Activated T-cell treated with anti-CD3 and anti-CD28 coated beads, Interleukin-2, amount 50 U/mL, for 24 hours (primary cell): ENCODE measurements around the gene ESR1.
"Not testable (repeated sequence)": the region's sequence is repeated elsewhere in the genome, so short reads cannot be mapped to it uniquely, and the experiment has no call there.

Experiments
- DNase-seq: peaks from one replicate; pipeline ENCODE4 v3.0.0-alpha.2; 2020
- H3K27ac Mint-ChIP-seq: 2 replicates; pipeline ENCODE4 v1.8.0; 2020; ENCODE audit warnings: mild to moderate bottlenecking, mixed read lengths
- H3K27me3 Mint-ChIP-seq: 2 replicates; pipeline ENCODE4 v1.8.0; 2020; ENCODE audit warnings: mixed read lengths
- H3K36me3 Mint-ChIP-seq: 2 replicates; pipeline ENCODE4 v1.8.0; 2020; ENCODE audit warnings: low read depth, mixed read lengths
- H3K4me1 Mint-ChIP-seq: 2 replicates; pipeline ENCODE4 v1.8.0; 2020; ENCODE audit warnings: low read depth, mixed read lengths
- H3K4me3 Mint-ChIP-seq: 2 replicates; pipeline ENCODE4 v1.8.0; 2020; ENCODE audit warnings: mild to moderate bottlenecking, moderate library complexity, mixed read lengths
- H3K9me3 Mint-ChIP-seq: 2 replicates; pipeline ENCODE4 v1.8.0; 2020; ENCODE audit warnings: mixed read lengths

The ESR1 gene

DNA sequence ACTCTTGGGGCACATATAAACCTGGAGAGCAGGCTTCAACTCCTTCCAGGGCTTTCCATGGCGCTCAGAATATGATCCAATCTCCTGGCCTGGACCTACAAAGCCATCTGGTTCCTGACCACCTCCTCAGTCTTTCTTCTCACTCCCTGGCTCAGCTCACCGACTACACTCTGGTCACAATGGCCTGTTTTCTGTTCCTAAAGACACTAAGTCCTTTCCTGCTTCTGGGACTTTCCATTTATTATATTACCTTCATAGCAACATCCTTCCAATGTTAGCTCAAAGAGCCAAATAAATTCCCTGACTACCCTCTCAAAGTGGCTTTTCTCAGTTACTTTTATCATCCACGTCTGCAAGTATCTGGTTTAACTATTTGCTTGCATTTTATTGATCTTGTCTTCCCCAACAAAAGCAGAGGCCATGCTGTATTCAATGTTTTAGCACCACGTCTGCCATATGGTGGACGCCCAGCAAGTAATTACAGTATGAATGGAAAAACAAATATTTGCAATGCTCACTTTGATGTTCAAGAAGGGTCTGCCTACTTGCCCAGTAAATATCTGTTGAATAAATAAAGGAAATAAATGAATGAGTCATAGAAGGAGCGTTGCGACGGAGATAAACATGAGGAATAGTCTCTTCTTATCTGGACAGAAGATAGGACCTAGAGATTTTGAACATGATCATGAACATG, 328.4 kb downstream of the ESR1 start:
- H3K9me3 Mint-ChIP-seq, result no peaks in the 10 kb centered on the region
- H3K27me3 Mint-ChIP-seq, result no peaks in the 10 kb centered on the region
- no peak overlapping the region for H3K27ac Mint-ChIP-seq
- peaks cover 90% of the 10 kb centered on the region for H3K36me3 Mint-ChIP-seq
- no peaks in the 10 kb centered on the region for H3K4me1 Mint-ChIP-seq
- no peak overlapping the region for H3K4me3 Mint-ChIP-seq
- no peak for DNase-seq

GRCh38 chr6:152136449-152136825, 329.0 kb downstream of the ESR1 start:
- peaks cover 89% of the 10 kb centered on the region for H3K36me3 Mint-ChIP-seq
- no peaks in the 10 kb centered on the region for H3K27me3 Mint-ChIP-seq
- H3K9me3 Mint-ChIP-seq, result no peaks in the 10 kb centered on the region
- no peaks in the 10 kb centered on the region for H3K4me1 Mint-ChIP-seq
- H3K27ac Mint-ChIP-seq, result no peak overlapping the region
- H3K4me3 Mint-ChIP-seq, result no peak overlapping the region
- DNase-seq, result no peak

DNA sequence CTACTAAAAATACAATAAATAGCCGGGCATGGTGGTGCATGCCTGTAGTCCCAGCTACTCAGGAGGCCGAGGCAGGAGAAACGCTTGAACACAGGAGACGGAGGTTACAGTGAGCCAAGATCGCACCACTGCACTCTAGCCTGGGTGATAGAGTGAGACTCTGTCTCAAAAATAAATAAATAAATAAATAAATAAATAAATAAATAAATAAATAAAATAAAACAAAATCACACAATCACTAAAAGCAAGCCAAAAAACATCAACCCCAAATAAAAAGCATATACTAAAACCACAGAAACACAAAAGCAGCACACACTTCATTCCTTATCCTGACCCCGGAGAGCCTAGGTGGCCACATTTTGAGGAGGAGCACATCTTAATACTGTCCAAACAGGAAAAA, 330.9 kb downstream of the ESR1 start:
- DNase-seq, H3K27me3 Mint-ChIP-seq, H3K4me3 Mint-ChIP-seq, H3K4me1 Mint-ChIP-seq, H3K9me3 Mint-ChIP-seq: not testable (repeated sequence)
- peak overlapping the region; percentile 27 for H3K27ac Mint-ChIP-seq
- H3K36me3 Mint-ChIP-seq, result peaks cover 82% of the 10 kb centered on the region

DNA sequence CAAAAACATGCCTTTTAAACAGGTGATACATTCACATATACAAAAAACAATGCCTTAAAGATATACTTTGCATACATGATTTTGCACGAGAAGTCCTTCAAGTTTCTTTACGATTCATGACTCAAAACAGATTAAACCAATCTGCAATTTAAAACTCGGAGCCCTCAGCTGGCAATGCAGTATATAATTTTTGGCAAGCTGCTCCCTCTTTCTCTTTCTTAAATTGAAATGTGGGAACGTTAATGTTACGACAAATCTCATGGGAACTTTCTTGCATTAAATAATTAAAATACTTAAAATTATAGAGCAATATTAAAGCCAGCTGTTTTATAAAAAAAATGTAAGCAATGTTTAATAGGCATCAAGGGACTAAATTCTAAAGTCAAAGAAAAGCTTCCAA, 334.6 kb downstream of the ESR1 start:
- Mint-ChIP-seq H3K9me3 (no peaks in the 10 kb centered on the region), H3K36me3 (peaks cover 72% of the 10 kb centered on the region), H3K27ac (no peak overlapping the region), H3K4me1 (peaks cover 2% of the 10 kb centered on the region), H3K4me3 (no peak overlapping the region), H3K27me3 (no peaks in the 10 kb centered on the region)
- no peak for DNase-seq

- no peaks in the 10 kb centered on the region for H3K9me3 Mint-ChIP-seq
- no peak for DNase-seq
- peaks cover 75% of the 10 kb centered on the region for H3K36me3 Mint-ChIP-seq
- no peak overlapping the region for H3K4me3 Mint-ChIP-seq
- H3K27me3 Mint-ChIP-seq, result no peaks in the 10 kb centered on the region
- H3K4me1 Mint-ChIP-seq, result peaks cover 2% of the 10 kb centered on the region
- H3K27ac Mint-ChIP-seq, result peak overlapping the region; percentile 55
Observed at GRCh38 chr6:152143359-152143758, 335.9 kb downstream of the ESR1 start.

GRCh38 chr6:152146385-152146784, 338.9 kb downstream of the ESR1 start:
- Mint-ChIP-seq H3K4me3 (no peak overlapping the region), H3K27ac (peak overlapping the region; percentile 63), H3K36me3 (peaks cover 77% of the 10 kb centered on the region), H3K9me3 (no peaks in the 10 kb centered on the region), H3K4me1 (peaks cover 2% of the 10 kb centered on the region), H3K27me3 (no peaks in the 10 kb centered on the region)
- no peak for DNase-seq

- Mint-ChIP-seq H3K27ac (peak overlapping the region; percentile 27), H3K36me3 (peaks cover 85% of the 10 kb centered on the region), H3K27me3 (no peaks in the 10 kb centered on the region), H3K9me3 (no peaks in the 10 kb centered on the region), H3K4me3 (no peak overlapping the region), H3K4me1 (peaks cover 2% of the 10 kb centered on the region)
- DNase-seq, result no peak
Observed at GRCh38 chr6:152147269-152147668, 339.8 kb downstream of the ESR1 start.

- H3K4me3 Mint-ChIP-seq, result no peak overlapping the region
- H3K36me3 Mint-ChIP-seq, result peaks cover 84% of the 10 kb centered on the region
- DNase-seq, result no peak
- H3K4me1 Mint-ChIP-seq, result peaks cover 2% of the 10 kb centered on the region
- H3K27me3 Mint-ChIP-seq, result no peaks in the 10 kb centered on the region
- H3K27ac Mint-ChIP-seq, result no peak overlapping the region
- no peaks in the 10 kb centered on the region for H3K9me3 Mint-ChIP-seq
Observed at GRCh38 chr6:152148412-152148811, 340.9 kb downstream of the ESR1 start.

DNA sequence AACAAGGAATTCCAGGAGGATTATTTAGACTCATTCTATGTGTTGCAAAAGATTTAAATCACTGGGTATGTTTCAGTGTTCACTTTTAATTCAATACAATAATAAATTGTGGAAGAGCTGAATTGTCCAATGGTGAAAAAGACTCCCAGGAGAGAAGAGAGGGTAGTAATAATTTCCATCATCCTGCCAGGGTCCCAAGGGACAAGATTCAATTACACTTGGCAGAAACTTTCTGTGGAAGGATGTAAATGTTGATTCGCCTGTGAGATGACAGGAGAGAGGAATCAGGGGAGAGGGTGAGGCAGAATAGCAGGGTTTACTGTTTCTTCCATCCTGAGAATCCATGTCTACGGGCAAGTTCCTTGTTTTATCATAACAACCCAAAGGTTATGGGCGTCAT, 342.7 kb downstream of the ESR1 start:
- H3K27me3 Mint-ChIP-seq, result no peaks in the 10 kb centered on the region
- peaks cover under 1% of the 10 kb centered on the region for H3K4me1 Mint-ChIP-seq
- no peak for DNase-seq
- H3K36me3 Mint-ChIP-seq, result peaks cover 84% of the 10 kb centered on the region
- no peak overlapping the region for H3K27ac Mint-ChIP-seq
- no peak overlapping the region for H3K4me3 Mint-ChIP-seq
- no peaks in the 10 kb centered on the region for H3K9me3 Mint-ChIP-seq

DNA sequence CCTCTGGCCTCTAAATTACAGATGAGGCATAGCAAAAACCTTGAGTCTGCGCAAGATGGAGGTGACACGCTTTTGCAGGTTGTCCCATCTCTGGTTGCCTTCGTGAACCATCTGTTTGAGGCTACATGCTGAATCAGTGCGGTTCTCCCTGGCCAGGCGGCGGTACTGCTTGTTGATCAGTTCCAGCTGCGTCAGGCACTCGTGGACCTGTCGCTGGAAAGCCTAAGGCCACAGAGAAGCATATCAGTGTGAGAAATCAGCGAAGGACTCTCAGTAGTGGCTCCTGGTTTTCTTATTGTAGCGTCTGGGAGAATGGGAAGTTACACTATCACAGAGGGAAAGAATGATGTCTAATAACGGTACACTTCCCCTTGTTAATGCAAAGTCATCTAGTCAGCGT, 344.4 kb downstream of the ESR1 start:
- no peak for DNase-seq
- Mint-ChIP-seq H3K4me1 (no peaks in the 10 kb centered on the region), H3K36me3 (peaks cover 82% of the 10 kb centered on the region), H3K27ac (no peak overlapping the region), H3K4me3 (no peak overlapping the region), H3K9me3 (no peaks in the 10 kb centered on the region), H3K27me3 (no peaks in the 10 kb centered on the region)

- no peak overlapping the region for H3K4me3 Mint-ChIP-seq
- H3K36me3 Mint-ChIP-seq, result peaks cover 72% of the 10 kb centered on the region
- no peaks in the 10 kb centered on the region for H3K27me3 Mint-ChIP-seq
- no peak overlapping the region for H3K27ac Mint-ChIP-seq
- no peak for DNase-seq
- peaks cover 4% of the 10 kb centered on the region for H3K4me1 Mint-ChIP-seq
- H3K9me3 Mint-ChIP-seq, result no peaks in the 10 kb centered on the region
Observed at GRCh38 chr6:152154559-152155356, 347.3 kb downstream of the ESR1 start.

GRCh38 chr6:152155792-152156191, 348.3 kb downstream of the ESR1 start:
- no peak overlapping the region for H3K4me3 Mint-ChIP-seq
- H3K36me3 Mint-ChIP-seq, result peaks cover 65% of the 10 kb centered on the region
- H3K9me3 Mint-ChIP-seq, result no peaks in the 10 kb centered on the region
- DNase-seq, result no peak
- no peaks in the 10 kb centered on the region for H3K27me3 Mint-ChIP-seq
- peaks cover 11% of the 10 kb centered on the region for H3K4me1 Mint-ChIP-seq
- peak overlapping the region; percentile 10 for H3K27ac Mint-ChIP-seq

GRCh38 chr6:152160346-152160745, 352.9 kb downstream of the ESR1 start:
- H3K9me3 Mint-ChIP-seq, result no peaks in the 10 kb centered on the region
- DNase-seq, result no peak
- peak overlapping the region; percentile 67 for H3K27ac Mint-ChIP-seq
- H3K4me3 Mint-ChIP-seq, result no peak overlapping the region
- peaks cover 55% of the 10 kb centered on the region for H3K36me3 Mint-ChIP-seq
- H3K27me3 Mint-ChIP-seq, result no peaks in the 10 kb centered on the region
- peaks cover 27% of the 10 kb centered on the region for H3K4me1 Mint-ChIP-seq

- Mint-ChIP-seq H3K9me3 (no peaks in the 10 kb centered on the region), H3K27me3 (no peaks in the 10 kb centered on the region), H3K4me3 (peak overlapping the region; percentile 10), H3K36me3 (peaks cover 57% of the 10 kb centered on the region), H3K27ac (peak overlapping the region; percentile 42), H3K4me1 (peaks cover 31% of the 10 kb centered on the region)
- DNase-seq, result no peak
Observed at GRCh38 chr6:152161501-152161900, 354.0 kb downstream of the ESR1 start.

DNA sequence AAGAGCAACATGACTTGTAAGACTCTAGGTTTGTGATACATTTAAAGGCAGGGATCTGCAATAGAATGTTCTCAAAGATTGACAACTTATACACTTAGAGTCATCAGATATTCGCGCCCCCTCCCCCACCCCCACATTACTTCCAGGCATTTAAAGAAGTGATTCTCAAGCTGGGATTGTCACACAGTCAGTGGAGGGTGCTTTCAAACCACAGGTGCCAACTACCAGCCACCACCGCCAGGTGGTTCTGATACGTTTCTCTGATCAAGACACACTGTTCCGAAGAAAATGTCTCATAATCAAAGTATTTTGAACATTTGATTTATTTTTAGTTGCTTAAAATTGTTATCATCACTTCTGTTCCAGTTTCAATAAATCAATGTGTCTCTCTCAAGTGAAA, 357.5 kb downstream of the ESR1 start:
- Mint-ChIP-seq H3K9me3 (no peaks in the 10 kb centered on the region), H3K27me3 (no peaks in the 10 kb centered on the region), H3K4me1 (peaks cover 41% of the 10 kb centered on the region), H3K27ac (no peak overlapping the region), H3K4me3 (no peak overlapping the region), H3K36me3 (peaks cover 60% of the 10 kb centered on the region)
- DNase-seq, result no peak
